HS-5 (cell line): ENCODE results near the gene DNMBP.
A peak's percentile ranks its signal among the peaks of the same experiment; 100 is the strongest.
"Not testable (repeated sequence)": the region's sequence is repeated elsewhere in the genome, so short reads cannot be mapped to it uniquely, and the experiment has no call there.

Source experiments
- DNase-seq: peaks from one replicate; pipeline ENCODE4 v3.0.0-alpha.2; 2012; ENCODE audit warnings: low read depth

The DNMBP gene

GRCh38 chr10:99984211-99985034 is 25.3 kb downstream of the DNMBP start:
- no peak for DNase-seq

DNA sequence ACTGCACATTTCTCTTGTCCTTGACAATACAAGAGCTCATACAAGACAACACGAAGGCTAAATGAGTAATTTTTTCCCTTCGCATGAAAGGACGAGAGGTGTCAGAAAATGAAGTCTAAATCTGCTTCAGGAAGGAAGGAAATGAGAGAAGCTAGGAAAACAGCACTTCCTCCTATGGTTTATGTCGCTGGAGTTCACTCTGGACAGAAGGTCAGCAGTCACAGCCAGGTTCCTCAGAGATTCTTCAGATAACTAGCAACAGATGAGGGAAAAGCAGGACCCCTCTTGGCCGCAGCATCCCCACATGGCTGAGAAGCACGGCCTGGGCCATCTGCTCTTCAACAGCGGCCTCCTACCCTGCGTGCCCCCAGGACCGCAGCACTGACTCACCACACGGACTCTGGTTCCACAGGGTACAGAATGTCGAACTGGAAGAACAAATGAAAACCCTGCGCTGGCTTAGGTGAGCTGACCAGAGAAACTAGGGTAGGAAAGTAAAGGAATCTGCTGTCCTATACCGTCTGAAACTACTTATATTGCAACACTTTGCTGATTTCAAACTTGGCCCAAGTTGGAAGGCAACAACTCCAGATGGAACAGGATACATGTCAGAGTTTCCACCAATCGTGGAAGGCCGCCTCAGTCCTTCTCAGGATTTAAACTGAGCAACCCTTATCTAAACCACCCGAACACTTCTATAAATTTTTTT is 26.3 kb downstream of the DNMBP start:
- peak; percentile 68 for DNase-seq

DNA sequence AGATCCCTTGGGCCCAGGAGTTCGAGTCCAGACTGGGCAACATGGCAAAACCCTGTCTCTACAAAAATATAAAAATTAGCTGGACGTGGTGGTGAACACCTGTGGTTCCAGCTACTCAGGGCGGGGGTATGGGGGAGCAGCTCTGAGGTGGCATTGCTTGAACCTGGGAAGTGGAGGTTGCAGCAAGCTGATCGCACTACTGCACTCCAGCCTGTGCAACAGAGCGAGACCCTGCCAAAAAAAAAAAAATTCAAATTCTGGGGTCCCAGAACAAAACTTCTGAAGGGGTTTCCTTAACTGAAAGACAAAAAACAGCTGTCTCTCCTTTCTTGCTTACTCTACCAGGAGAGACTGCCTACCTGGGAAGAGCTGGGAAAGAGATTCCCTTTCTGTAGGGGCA is 27.0 kb downstream of the DNMBP start:
- DNase-seq: no peak

GRCh38 chr10:99981581-99982199 is 28.1 kb downstream of the DNMBP start:
- no peak for DNase-seq

- DNase-seq: no peak
These were observed 30.6 kb downstream of the DNMBP start for GRCh38 chr10:99979066-99979685.

DNA sequence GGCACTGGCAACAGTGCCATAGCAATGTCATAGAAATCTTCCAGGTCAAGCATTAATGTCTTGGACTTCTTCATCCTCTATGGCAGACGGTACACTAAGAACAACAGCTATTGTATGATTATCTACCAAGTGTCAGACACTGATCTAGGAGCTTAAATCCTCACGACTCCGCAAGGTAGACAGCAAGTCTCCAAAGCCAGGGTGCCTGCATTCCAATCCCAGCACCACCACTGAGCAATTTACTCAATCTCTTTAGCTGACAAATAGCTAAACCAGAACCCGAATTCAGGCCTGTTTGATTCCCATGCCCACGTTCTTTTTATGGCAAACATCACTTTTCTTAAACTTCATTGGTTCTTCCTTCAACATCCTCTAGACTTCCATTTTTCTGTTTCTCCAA is 31.8 kb downstream of the DNMBP start:
- DNase-seq: no peak

DNA sequence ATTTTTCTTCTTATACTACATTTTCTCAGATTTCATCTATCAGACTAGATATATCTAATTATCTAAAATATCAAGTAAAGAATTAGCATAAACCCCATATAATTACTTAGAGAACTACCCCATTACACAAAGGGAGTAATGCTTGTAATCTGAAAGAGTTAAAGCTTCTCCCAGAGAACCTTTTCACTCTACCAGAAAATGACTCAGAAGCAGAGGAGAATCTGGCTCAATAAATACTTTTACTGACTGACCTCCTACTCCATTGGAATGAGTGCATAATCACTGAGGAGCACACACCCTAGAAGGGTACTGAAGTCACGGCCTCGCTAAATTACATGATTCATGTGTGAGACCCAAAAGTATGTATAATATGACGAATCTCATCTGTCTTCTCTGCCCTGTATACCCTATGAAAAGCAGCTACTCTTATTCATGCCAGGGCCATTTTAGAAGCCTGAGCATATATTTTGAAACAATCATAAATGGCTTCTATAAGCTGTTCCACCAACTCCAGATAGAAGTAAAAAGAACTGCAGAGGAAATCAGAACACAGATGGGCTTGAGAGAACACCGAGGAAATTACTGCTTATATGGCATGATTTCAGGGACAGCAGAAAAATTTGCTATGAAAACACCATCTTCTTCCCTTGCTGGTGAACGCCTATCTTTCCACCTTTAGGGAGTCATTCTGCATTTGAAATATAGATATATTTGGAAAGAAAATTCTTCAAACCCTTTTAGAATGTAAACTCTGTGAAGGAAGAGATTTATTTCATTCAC is 32.7 kb downstream of the DNMBP start:
- DNase-seq: peak; percentile 88

DNA sequence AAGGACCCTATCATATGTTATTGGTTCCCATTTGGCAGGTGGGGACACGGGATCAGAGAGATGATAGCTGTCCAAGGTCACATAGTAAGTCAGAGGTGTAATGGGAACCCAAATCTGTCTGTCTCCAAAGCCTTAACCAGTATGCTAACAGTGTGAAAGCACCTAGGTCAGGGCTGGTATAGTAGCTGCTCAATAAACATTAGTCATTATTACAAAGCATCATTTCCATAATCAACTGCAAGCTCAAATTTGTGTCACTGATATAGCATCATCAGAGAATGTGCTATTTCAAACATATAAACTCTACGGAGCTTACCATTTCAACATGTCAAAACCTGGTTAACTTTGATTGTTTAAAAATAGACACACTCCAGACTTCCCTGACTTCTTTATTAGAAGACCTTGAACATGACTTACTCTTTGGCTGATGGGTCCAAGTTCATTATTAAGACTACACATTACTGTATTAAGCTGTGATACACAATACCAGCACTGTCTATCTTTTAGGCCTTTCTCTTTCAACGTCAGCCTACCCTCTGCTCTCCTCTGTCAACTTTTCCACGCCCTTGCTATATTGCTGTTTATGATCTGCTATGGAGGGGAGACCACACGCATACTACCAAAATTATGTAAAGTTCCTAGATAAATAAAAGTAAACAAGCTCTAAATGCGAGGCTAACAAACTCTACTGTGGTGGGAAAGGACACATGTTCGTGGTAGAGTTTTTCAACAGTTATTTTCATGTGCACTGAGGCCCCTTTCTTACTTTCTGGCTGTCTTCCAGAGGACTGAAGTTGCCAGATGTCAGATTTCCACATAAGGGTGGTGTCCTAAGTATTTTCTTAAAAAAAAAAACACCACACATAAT is 33.6 kb downstream of the DNMBP start:
- DNase-seq: no peak

DNA sequence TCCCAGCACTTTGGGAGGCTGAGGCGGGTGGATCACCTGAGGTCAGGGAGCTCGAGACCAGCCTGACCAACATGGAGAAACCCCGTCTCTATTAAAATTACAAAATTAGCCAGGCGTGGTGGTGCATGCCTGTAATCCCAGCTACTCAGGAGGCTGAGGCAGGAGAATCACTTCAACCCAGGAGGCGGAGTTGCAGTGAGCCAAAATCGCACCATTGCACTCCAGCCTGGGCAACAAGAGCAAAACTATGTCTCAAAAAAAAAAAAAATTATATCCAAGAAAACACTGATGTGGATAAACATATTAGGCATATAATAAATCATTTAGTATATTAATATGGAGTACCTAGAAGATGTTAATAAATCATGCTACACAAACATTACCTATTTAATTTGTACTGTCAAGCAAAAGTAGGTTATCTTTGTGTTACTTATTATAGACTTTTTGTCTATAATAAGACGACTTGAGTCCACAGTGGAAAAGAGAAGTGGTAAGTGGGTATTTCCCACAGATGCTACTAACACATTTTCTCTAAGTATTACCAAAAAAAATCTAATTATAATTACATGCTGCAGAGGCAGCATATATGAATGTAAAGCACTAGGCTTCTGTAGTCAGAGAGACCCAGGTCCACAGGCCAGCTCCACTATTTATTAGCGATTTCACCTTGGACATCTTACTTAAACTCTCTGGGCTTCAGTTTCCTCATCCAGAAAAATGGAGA is 34.5 kb downstream of the DNMBP start:
- DNase-seq: no peak

GRCh38 chr10:99973190-99973589 is 36.6 kb downstream of the DNMBP start:
- no peak for DNase-seq

- no peak for DNase-seq
These were observed 41.8 kb downstream of the DNMBP start for GRCh38 chr10:99967961-99968360.

GRCh38 chr10:99966306-99966705 is 43.4 kb downstream of the DNMBP start:
- peak; percentile 85 for DNase-seq

- DNase-seq: no peak
These were observed 44.0 kb downstream of the DNMBP start for GRCh38 chr10:99965700-99966099.

GRCh38 chr10:99964791-99965190 is 45.0 kb downstream of the DNMBP start:
- DNase-seq: no peak

GRCh38 chr10:99963467-99964165 is 46.1 kb downstream of the DNMBP start:
- not testable (repeated sequence) for DNase-seq

GRCh38 chr10:99958806-99959205 is 50.9 kb downstream of the DNMBP start:
- no peak for DNase-seq

- no peak for DNase-seq
These were observed 51.4 kb downstream of the DNMBP start for GRCh38 chr10:99958302-99958701.

GRCh38 chr10:99953510-99953909 is 56.2 kb downstream of the DNMBP start:
- DNase-seq: not testable (repeated sequence)

DNA sequence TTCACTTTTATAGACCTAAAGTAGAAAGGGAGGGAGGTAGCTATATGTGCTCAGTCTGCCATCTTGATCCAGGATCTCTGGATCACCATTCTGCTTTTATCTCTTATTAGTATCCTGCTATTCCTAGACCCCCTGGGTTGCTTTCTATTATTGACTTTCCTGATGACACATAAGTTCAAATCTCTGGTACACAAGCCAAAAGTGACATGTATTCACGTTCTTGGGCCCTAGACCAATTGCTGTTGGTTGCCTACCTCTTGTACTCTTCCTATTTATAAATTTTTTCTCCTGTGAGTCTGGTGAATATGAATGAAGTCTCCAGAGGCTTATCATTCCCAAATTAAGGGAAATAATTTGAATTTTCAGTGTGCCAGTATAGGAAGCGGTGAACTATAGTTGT is 56.9 kb downstream of the DNMBP start:
- DNase-seq: no peak
